NCI-H187 treated with DMSO at 0.1 percent for 48 hours (cell line): Measurements from ENCODE around the gene EPHA8.

Source experiments
- DNase-seq: peaks from one replicate; lab custom pipeline; 2025; lab: John Stamatoyannopoulos, UW

Gene EPHA8

DNA sequence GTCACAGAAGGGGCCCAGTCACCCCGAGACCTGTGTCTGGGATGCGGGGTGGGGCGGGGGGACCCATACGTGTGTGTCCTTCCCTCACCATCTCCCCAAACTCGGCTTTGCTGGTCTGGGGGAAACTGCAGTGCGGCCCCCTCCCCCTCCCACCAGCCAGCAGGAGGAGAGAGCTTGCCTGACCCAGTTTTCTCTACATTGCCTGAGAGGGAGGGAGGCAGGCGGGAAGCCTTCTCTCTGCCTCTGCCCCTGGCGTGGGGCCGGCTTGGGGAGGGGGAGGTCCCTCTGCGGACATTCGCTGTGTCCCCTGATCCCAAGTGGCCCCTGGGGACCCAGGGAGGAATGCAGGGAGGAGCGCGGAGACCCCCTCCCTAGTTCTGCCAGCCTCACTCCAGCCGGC, 3.9 kb downstream of the EPHA8 start:
- DNase-seq, result no peak

DNA sequence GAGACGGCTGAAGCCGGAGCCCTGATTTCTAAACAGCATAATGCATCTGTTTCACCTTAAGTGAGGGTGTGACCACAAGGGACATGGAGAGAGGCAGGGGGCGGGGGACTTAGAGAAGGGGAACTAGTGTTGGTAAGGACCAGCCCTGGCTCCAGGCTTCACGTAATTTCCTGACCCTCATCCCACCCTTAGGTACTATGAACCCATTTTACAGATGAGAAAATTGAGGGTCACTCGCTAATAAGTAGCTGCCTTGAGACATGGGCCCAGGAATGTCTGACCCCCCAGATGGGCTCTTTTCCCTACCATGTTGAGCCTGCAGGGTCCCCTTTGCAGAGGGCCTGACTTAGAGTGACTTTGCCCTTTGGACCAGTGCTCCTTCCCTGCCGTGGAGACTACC, 4.7 kb downstream of the EPHA8 start:
- DNase-seq, result no peak

DNA sequence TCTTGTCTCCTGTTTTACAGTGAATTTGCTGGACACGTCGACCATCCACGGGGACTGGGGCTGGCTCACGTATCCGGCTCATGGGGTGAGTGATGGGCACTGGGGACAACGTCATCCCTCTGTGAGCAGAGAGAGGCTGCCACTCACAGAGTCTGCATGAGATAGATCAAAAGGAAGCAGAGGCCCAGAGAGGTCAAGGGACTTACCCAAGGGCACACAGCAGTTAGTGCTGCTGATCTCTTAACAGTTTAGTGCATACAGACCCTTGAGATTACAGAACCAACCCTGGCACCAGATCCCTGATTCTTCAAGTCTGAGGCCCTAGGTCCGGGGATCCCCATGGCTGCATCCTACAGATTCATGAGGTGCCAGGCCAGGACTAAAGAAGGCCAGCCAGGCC, 6.0 kb downstream of the EPHA8 start:
- DNase-seq, result no peak

DNA sequence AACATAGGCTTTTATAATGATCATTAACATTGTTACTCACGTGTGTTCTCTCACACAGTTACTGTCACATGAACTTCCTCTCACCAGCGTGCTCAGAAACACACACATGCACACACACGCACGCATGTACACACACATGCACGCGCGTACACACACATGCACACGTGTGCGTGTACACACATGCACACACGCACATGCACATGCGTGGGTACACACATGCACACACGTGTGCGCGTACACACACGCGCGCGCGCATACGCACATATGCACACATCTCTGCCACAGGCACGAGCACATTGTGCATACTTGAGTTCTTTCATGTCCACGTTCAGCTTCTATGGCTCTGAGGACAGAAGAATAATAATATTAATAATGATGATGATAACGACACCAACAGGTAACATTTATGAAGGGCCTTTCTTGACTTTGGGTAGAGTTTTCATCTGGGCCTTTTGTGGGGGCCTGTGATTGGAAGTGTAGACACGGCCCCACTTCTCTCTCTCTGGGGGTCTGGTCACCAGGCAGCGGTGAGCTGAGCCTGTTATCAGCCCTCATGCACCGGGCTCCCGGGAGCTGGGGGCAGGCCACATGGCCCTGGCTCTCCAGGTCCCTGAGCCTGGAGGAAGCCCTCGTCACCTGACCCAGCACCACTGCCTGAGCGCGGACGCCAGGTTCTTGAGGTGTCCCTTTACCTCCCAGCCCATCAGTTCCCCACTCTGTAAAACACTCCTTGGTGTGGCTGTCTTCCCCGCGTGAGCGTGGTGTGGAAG, 7.0 kb downstream of the EPHA8 start:
- no peak for DNase-seq

DNA sequence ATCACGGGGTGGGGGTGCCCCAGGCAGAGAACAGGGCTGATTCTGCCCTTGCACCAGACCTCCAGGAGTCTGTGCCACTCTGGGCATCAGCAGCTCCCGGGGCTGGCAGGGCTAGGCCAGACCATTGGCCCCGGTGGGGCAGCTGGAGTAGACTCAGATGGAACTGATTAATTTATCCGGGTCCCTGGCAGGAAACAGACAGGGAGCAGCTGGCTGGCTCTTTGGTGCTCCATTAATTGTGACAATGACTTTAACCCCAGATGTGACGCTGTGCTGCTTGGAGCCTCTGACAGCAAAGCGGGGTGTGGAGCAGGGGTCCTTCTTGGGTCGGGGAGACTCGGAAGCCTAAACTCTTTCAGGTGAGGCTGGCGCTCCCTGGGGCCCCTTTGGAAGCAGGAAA, 9.5 kb downstream of the EPHA8 start:
- DNase-seq, result no peak

DNA sequence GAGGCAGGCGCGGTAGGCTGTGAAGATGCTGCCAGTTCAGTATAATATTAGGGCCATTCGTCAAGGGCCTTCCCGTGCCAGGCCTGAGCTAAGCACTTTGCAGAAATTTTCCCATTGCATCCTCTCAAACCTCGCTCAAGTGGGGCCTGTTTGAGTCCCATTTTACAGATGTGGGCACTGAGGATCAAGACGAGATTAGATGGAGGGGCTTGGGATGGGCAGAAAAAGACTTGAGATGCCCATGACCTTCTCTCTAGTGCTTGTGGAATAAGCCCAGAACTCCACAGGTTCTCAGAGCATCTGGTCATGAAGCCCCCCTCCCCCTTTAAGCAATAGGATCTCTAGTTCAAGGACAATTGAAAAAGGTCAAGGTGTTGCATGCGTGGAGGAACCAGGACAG, 9.9 kb downstream of the EPHA8 start:
- no peak for DNase-seq

DNA sequence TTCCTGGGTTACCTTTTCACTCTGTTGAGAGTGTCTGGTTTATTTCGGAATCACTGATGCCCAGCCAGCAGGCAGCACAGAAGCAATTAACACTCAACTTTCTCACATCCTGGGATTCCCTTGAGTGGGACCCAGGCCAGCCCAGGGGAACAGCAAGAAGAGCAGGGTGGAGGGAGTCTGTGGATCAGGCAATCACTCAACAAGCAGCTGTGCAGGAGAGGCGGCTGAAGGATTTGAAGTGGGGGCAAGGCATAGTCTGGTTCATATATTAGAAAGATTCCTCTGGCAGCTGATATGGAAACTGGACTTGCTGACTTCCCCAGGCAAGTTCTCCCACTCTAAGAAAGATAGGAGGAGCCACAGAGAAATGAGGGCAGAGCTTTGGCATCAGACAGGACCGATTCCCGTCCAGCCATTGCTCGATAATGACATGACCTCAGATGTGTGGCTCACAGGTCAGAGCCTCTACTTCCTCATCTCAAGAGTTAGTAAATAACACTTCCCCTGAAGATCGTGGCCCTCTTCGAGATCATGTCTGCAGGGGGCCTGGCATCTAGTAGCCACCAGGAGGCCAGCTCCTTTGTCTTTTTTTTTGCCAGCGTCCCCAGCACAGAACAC, 12.4 kb downstream of the EPHA8 start:
- DNase-seq, result no peak

DNA sequence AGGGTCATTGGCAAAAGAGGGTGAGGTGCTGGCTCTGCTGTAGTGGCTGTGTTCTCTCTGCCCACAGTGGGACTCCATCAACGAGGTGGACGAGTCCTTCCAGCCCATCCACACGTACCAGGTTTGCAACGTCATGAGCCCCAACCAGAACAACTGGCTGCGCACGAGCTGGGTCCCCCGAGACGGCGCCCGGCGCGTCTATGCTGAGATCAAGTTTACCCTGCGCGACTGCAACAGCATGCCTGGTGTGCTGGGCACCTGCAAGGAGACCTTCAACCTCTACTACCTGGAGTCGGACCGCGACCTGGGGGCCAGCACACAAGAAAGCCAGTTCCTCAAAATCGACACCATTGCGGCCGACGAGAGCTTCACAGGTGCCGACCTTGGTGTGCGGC, 12.9 kb downstream of the EPHA8 start:
- no peak for DNase-seq

DNA sequence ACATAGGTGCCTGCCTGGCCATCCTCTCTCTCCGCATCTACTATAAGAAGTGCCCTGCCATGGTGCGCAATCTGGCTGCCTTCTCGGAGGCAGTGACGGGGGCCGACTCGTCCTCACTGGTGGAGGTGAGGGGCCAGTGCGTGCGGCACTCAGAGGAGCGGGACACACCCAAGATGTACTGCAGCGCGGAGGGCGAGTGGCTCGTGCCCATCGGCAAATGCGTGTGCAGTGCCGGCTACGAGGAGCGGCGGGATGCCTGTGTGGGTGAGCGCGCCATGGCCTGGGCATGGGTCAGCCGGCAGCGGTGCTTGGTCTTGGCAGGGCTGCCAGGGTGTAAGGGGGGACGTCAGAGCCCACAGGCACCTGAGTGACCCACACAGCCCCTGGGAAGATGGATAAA, 13.3 kb downstream of the EPHA8 start:
- no peak for DNase-seq

DNA sequence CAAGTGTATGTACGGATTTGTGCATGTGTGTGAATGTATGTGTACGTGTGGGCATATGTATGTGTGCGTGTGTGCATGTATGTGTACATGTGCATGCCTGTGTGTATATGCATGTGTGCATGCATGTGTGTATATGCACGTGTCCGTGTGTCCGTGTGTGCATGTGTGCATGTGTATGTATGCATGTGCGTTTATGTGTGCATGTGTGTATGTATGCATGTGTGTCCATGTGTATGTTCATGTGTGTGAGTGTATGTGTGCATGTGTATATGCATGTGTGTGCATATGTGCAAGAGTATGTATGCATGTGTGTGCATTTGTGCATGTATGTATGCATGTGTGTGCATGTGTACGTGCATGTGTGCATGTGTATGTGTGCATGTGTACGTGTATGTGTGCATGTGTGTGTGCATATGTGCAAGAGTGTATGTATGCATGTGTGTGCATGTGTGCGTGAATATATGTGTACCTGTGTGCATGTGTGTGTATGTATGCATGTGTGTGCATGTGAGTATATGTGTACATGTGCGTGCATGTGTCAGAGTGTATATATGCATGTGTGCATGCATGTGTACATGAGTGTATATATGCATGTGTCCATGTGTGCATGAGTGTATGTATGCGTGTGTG, 15.6 kb downstream of the EPHA8 start:
- no peak for DNase-seq

DNA sequence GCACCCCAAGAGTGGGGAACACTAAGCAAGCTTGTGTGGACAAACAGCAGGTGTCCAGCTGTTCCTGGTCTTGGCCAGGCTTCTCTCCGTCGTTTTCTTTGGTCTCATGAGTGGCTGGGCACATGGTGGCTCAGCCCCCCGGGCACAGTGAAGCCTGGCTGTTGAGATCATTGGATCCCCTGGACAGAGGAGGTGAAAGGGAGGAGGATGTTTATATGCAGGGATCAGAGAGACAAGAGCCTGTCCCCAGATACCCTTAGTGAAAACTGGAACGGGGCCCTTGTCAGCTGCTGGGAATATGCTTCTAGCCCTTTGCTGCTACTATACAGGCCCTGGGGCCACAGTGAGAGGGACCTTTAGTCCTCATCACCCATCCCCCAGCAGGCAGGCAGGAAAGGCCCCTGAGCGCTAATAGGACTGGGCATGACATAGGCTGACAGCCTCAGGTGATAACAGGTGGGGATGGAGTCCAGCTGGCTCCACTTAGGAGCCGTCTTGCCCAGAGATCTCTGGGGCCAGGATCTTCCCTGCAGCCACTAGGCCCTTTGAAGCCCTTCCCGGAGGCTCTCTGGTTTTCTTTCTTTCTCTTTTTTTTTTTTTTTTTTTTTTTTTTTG, 16.4 kb downstream of the EPHA8 start:
- DNase-seq, result no peak

DNA sequence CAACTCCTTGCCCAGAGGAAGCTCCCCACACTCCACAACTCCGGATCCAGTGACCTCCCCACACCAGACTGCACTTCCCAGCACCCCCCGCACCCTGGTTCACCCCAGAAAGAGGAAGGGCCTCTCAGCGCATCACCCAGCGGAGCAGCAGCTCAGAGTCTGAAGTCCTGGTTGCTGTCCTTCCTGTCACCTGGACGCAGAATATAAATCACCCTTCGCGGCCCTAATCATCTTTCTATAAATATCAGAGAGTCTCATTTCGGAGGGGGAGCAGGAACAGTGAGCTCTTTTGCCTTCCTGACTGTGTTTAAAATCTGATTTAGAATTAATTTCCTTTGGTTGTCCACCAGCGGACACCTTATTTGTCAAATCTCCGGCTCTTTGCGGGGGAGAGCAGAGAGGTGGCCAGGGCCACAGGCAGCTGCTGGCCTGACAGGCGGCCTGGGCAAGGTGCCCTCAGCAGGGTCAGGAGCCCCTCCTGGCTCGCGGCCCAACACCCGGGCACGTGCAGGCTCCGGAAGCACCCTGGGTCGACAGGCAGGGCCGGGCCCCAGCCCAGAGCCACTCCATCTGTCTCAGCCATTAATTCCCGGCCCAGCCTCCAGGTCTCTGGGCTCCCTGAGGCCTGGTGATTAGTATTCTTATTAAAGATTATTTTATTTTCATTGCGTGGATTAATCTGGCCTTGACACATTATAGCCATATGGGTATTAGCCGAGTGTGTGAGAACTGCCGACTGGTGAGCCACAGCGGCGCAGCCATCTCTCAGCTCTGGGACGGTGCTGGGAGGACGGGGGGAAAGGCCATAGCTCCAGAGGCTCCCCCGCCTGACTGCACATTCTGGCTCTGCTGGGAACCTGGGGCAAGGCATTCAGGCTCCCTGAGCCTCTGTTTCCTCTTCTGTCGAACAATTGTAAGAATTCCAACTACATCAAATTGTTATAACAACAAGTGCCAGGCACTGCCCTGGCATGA, 19.7 kb downstream of the EPHA8 start:
- DNase-seq, result no peak

DNA sequence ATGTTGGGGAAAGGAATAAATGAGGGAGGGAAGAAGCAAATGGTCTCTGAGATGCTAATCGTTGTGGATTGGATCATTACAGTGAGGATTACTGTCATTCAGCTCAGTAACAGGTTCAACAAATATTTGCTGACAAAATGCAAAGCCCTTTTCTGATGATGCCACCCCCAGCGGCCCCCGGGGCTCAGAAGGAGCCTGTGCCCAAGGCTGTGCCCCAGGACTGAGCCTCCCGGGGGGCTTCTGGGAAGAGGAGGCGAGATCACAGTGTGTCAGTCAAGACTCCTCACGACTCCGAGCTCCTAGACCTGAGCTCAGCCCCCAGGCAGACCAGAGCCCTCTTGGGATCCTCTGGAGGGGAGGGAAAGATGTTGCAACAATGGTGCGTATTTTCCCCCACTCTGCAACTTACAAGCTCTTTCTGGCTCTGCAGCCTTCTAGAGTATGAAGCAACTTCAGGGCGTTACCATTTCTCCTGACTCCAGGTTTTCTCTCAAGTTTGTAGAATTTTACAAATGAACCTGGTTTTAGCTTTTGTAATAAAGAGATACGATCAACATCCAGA, 20.8 kb downstream of the EPHA8 start:
- DNase-seq, result no peak

DNA sequence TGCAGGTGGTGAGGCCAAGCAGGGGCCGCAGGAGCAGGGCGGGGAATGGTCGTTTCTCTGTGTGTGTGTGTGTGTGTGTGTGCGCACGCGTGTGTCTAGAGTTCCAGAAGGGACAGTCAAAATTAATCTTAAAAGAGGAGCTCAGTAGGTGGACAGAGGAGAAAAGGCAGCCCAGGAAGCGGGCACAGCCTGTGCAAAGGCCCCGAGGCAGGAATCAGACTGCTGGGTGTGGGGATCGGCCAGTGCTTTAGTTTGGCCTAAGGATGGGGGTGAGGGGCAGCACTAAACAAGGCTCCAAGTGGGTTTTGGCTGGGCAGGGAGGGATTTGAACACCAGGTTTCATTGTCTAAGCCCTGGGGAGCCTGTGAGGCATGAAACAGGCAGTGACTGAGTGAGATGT, 21.7 kb downstream of the EPHA8 start:
- DNase-seq, result no peak

DNA sequence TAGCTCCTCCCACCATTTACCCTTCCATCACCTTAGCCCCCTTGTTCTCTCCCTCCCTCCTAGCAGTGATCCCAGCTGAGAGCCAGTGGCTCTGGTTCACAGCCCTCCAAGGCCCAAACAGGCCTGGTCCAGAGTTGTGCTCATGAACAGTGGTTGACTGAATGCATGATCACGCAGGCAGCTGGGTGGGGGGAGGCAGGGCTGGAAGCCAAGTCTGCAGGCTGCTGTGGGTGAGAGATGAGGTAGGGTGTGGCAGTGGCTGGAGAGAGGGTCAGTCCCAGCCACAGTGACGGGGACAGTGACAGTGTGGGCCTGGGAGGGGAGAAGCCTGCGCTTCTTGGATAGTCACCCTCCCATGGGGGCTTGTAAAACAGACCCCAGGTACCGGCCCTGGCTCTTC, 22.2 kb downstream of the EPHA8 start:
- no peak for DNase-seq

DNA sequence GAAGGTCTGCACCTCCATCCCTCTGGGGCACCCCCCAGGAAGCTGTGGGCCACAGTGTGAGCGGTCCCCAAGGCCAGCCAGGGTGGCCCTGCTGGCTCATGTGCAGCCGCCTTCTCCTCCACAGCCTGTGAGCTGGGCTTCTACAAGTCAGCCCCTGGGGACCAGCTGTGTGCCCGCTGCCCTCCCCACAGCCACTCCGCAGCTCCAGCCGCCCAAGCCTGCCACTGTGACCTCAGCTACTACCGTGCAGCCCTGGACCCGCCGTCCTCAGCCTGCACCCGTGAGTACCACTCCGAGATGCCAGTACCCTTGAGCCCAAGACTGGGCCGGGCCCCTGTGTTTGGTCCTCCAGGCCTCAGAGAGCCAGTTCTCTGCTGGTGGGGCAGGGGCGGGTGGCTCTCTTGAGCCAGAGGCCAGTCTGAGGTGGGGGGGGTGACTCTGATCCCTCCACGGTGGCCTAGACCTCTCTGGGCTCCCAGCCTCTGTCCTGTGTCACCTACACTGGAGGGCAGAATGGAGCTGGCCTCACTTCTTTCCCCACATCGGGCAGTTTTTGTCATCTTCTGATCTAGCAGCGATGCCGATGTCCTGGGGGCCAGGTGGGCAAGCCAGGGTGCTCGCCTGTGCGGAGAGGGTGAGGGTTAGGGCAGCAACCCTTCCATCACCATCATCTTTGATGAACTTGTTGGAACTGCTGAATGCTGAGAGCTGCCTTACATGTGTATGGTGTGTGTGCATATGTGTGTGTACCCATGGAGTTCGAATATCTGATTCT, 23.3 kb downstream of the EPHA8 start:
- DNase-seq, result no peak

DNA sequence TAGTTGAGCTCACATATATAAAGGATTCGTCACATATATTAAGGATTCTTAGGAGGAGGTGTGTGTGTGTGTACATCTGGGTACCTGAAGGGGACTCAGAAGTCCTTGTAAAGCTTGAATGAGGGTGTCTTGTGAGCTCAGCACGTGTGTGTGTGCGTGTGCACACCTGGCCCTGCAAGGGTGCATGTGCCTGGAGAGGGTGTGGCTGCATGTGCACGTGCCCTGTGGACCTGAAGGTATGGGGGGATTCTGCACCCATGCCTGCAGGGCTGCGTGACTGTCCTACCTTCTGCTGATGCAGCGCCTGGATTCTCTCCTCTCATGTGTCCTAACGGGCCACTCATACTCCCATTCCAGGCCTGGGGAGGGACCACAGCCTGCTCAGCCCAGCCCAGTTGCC, 24.0 kb downstream of the EPHA8 start:
- no peak for DNase-seq

DNA sequence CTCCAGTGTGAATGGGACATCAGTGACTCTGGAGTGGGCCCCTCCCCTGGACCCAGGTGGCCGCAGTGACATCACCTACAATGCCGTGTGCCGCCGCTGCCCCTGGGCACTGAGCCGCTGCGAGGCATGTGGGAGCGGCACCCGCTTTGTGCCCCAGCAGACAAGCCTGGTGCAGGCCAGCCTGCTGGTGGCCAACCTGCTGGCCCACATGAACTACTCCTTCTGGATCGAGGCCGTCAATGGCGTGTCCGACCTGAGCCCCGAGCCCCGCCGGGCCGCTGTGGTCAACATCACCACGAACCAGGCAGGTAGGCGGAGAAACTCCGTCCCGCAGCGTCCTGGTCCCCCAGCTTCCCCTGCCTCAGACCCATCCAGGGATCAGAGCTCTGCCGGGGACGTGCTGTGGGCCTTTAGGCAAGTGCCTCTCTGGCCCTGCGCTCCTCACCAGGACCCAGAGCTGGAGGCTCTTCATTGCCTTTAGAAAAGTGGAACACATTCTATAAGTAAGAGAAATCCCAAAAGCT, 25.7 kb downstream of the EPHA8 start:
- DNase-seq, result no peak

DNA sequence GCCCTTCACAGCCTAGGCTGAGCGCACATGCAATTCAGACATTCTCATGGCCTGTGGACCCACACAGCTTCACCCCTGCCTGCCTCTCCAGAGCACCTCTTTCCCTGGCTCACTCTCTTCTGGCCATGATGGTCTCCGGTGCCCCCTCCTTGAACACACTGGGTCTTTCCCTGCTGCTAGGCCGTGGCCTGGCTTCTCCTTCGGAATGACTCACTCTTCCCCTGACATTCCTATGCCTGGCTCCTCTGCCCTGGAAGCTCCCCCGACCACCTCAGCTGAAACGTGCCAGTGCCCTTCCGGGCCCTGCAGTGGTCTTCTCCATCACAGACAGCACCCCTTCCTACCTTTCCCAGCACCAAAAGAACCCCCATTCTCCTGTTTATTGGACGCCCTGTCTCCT, 28.3 kb downstream of the EPHA8 start:
- DNase-seq, result no peak

DNA sequence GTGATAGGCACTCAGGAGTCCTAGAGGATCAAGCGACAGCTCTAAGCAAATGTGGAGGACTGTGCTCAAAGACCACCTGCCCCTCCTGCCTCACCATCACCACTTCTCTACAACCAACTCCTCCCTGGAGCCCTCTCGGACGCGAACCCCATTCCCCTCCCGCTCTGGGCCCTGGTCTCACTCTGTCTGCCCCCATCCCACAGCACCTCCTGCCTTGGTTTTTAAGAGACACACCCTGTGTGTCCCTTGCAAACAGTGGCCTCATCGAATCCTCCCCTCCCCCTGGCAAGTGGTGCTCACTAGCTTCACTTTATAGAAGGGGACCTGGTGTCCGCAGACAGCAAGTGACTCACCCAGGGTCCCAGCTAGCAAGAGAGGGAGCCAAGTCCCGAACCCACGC, 28.8 kb downstream of the EPHA8 start:
- no peak for DNase-seq
